ENCODE data around the gene PLA2G2D. TPM values are rescaled to one million over a fixed set of nuclear protein-coding genes. Genes with fewer than 3 reads are reported as not detected.

PLA2G2D gene
- total RNA-seq, 1 donor from 2014 or later, result not detected

DNA sequence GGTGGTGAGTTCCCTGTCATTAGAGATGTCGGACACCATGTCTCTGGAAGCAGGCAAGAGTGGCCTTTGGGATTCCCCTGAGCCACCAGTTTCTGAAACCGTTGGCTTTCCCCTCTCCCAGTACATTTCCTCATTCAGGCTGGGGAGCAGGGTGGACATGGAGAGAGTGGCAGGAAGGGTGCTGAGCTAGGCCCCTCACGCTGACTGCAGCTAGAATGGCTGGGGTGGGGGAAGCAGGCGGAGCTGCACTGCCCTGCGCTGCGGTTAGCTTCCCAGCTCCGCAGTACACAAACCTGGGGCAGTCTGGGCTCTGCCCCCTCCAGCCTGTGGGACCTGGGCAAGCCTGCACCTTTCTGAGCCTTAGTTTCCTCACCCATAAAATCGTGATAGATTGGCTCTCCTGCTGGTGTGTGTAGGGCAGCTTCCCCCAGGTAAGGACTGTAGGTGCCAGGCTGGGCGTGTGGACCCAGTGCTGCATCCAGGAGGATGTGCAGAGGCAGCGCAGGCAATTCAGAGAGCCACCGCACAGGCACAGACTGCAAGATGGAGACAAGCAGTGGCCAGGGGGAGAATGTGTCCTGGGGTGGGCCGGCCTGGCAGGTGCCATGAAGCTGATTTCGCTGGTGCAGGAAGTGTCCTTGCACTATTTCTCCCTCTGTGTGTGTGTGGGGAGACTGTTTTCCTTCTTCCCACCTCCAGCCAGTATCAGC, 22.8 kb upstream of the PLA2G2D start:
- Histone ChIP-seq H4K20me1 (ENCODE audit: low read depth) (no peaks in the 10 kb centered on the region), H2AFZ (replicated peaks) (peak overlapping the region; percentile 17), H3K9me3 (ENCODE audit: low read depth) (no peaks in the 10 kb centered on the region), H3K4me1 (peaks cover 4% of the 10 kb centered on the region), H3K4me2 (no peak overlapping the region), H3K36me3 (no peaks in the 10 kb centered on the region), H3K27me3 (no peaks in the 10 kb centered on the region), H3K27ac (no peak overlapping the region), H3K79me2 (ENCODE audit: low read depth) (no peaks in the 10 kb centered on the region), H3K4me3 (no peak overlapping the region), H3K9ac (no peak overlapping the region), H3F3A (ENCODE audit: low read depth) (no peaks in the 10 kb centered on the region)
- Mint-ChIP-seq H3K36me3 (no peaks in the 10 kb centered on the region), H3K27ac (no peak overlapping the region), H3K9me3 (no peaks in the 10 kb centered on the region), H3K4me1 (peaks cover 2% of the 10 kb centered on the region), H3K4me3 (no peak overlapping the region), H3K27me3 (ENCODE audit: insufficient read depth, low read depth) (peaks cover 7% of the 10 kb centered on the region)
- peak; percentile 10 for DNase-seq (ENCODE audit: low spot score)
- no peak for TF ChIP-seq EZH2phosphoT487 (IDR thresholded peaks at IDR 0.05)
- TF ChIP-seq, protein P1, sequence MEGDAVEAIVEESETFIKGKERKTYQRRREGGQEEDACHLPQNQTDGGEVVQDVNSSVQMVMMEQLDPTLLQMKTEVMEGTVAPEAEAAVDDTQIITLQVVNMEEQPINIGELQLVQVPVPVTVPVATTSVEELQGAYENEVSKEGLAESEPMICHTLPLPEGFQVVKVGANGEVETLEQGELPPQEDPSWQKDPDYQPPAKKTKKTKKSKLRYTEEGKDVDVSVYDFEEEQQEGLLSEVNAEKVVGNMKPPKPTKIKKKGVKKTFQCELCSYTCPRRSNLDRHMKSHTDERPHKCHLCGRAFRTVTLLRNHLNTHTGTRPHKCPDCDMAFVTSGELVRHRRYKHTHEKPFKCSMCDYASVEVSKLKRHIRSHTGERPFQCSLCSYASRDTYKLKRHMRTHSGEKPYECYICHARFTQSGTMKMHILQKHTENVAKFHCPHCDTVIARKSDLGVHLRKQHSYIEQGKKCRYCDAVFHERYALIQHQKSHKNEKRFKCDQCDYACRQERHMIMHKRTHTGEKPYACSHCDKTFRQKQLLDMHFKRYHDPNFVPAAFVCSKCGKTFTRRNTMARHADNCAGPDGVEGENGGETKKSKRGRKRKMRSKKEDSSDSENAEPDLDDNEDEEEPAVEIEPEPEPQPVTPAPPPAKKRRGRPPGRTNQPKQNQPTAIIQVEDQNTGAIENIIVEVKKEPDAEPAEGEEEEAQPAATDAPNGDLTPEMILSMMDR (IDR thresholded peaks at IDR 0.05), result no peak
- TF ChIP-seq EZH2 (IDR thresholded peaks at IDR 0.05), result no peak

DNA sequence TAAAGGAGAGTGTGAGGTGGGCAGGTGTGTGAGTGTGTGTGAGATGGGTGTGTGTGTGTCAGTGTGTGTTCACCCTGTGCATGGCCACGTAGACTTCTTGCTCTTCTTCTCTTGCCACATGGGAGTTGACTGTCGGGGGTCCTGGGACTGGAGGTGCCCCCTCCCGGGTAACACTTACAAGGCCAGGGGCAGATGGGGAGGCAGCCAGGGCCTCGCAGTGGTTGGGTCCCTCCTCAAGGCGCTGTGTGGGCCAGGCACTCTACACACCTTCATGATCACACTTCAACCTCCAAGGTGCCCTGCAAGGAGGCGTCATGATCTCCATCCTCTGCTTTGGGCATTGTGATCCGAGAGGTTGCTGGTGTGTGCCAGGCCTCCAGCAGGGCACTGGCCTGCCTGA, 22.1 kb upstream of the PLA2G2D start:
- TF ChIP-seq, protein P1 (IDR thresholded peaks at IDR 0.05), result no peak
- TF ChIP-seq EZH2 (IDR thresholded peaks at IDR 0.05) (no peak), EZH2phosphoT487 (IDR thresholded peaks at IDR 0.05) (no peak)
- no peaks in the 10 kb centered on the region for H3K9me3 ChIP-seq (ENCODE audit: low read depth)

DNA sequence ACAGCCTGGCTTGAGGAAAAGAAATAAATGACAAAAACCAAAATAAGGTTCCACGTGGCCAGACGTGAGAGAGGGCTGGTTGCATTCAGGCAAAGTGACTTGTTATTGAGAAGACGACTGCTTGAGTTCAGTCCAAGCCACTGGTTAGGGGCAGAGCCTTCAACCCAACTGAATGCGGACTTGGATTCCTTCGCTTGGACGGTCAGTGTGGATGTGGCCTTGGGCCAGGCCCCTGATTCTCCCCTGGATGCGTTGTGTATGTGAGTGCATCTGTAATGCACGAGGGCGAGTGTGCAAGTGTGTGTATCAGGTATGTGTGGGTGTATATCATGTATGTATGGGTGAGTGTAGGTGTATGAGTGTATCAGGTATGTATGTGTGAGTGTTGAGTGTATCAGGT, 21.7 kb upstream of the PLA2G2D start:
- Histone ChIP-seq H3K4me3 (no peak overlapping the region), H4K20me1 (ENCODE audit: low read depth) (no peaks in the 10 kb centered on the region), H3K79me2 (ENCODE audit: low read depth) (no peaks in the 10 kb centered on the region), H3K9ac (no peak overlapping the region), H3K4me2 (no peak overlapping the region), H2AFZ (replicated peaks) (no peak overlapping the region), H3K27me3 (no peaks in the 10 kb centered on the region), H3K9me3 (ENCODE audit: low read depth) (no peaks in the 10 kb centered on the region), H3F3A (ENCODE audit: low read depth) (no peaks in the 10 kb centered on the region), H3K36me3 (no peaks in the 10 kb centered on the region), H3K4me1 (no peaks in the 10 kb centered on the region), H3K27ac (no peak overlapping the region)
- Mint-ChIP-seq H3K27ac (no peak overlapping the region), H3K36me3 (no peaks in the 10 kb centered on the region), H3K9me3 (no peaks in the 10 kb centered on the region), H3K4me3 (no peak overlapping the region), H3K27me3 (ENCODE audit: insufficient read depth, low read depth) (peaks cover 5% of the 10 kb centered on the region), H3K4me1 (no peaks in the 10 kb centered on the region)
- TF ChIP-seq EZH2 (IDR thresholded peaks at IDR 0.05), result no peak
- TF ChIP-seq EZH2phosphoT487 (IDR thresholded peaks at IDR 0.05), result no peak
- TF ChIP-seq, protein P1 (IDR thresholded peaks at IDR 0.05), result no peak
- DNase-seq (ENCODE audit: low spot score), result no peak

More for the DNA sequence above, 22.1 kb upstream of the PLA2G2D start:
- no peaks in the 10 kb centered on the region for H3K36me3 ChIP-seq
- no peaks in the 10 kb centered on the region for H3F3A ChIP-seq (ENCODE audit: low read depth)
- no peak overlapping the region for H3K4me3 ChIP-seq
- no peaks in the 10 kb centered on the region for H3K79me2 ChIP-seq (ENCODE audit: low read depth)
- Mint-ChIP-seq H3K36me3 (no peaks in the 10 kb centered on the region), H3K27ac (no peak overlapping the region), H3K27me3 (ENCODE audit: insufficient read depth, low read depth) (peaks cover 5% of the 10 kb centered on the region), H3K4me3 (no peak overlapping the region), H3K9me3 (no peaks in the 10 kb centered on the region), H3K4me1 (no peaks in the 10 kb centered on the region)
- no peak overlapping the region for H2AFZ ChIP-seq (replicated peaks)
- no peak overlapping the region for H3K27ac ChIP-seq
- H3K9ac ChIP-seq, result no peak overlapping the region
- no peaks in the 10 kb centered on the region for H3K4me1 ChIP-seq
- no peaks in the 10 kb centered on the region for H4K20me1 ChIP-seq (ENCODE audit: low read depth)
- DNase-seq (ENCODE audit: low spot score), result no peak
- H3K4me2 ChIP-seq, result no peak overlapping the region
- H3K27me3 ChIP-seq, result no peaks in the 10 kb centered on the region
